Renal cortical epithelial cell (primary cell): ENCODE results near the gene MPV17L2. TPM values are rescaled to one million over a fixed set of nuclear protein-coding genes. Genes with fewer than 3 reads are reported as not detected.

Experiments
- DNase-seq: peaks from one replicate; pipeline ENCODE4 v3.0.0-alpha.2; 2011; ENCODE audit warnings: low read depth
- total RNA-seq: library from RNA; depleted of rRNA; stranded (reverse); fragments of >200 nt; gene quantifications from 2 replicates; pipeline ENCODE4 v1.2.3, GENCODE V29; 2014

Gene MPV17L2
- total RNA-seq, 1 donor from 2014 or later = 12.3 TPM

- no peak for DNase-seq
Measured at GRCh38 chr19:18234194-18234593, 41.2 kb downstream of the MPV17L2 start.

GRCh38 chr19:18239303-18239702 is 46.3 kb downstream of the MPV17L2 start:
- no peak for DNase-seq

GRCh38 chr19:18245297-18245696 is 52.3 kb downstream of the MPV17L2 start:
- no peak for DNase-seq

Other genes starting within 250 kb of the MPV17L2 start
- gene KCNN1, start 226.1 kb upstream of the MPV17L2 start, total RNA-seq = 0.30 TPM in 1 of 2 replicates, not detected in the other
- 14.9 and 18.6 TPM in 2 replicates for gene ARRDC2, start 185.0 kb upstream of the MPV17L2 start, total RNA-seq
- gene IL12RB1, start 106.3 kb upstream of the MPV17L2 start, total RNA-seq = not detected in 2 replicates
- gene MAST3, start 95.4 kb upstream of the MPV17L2 start, total RNA-seq = 0.35 and 5.7 TPM in 2 replicates
- 15.8 and 56.9 TPM in 2 replicates for gene PIK3R2, start 40.1 kb upstream of the MPV17L2 start, total RNA-seq
- 20.8 and 25.1 TPM in 2 replicates for gene IFI30, start 19.4 kb upstream of the MPV17L2 start, total RNA-seq
- gene RAB3A, start 10.8 kb downstream of the MPV17L2 start, total RNA-seq = 0.35 and 0.80 TPM in 2 replicates
- gene PDE4C, start 33.2 kb downstream of the MPV17L2 start, total RNA-seq = under 0.01 and 0.20 TPM in 2 replicates
- 0.50 TPM in 1 of 2 replicates, not detected in the other for gene IQCN, start 81.2 kb downstream of the MPV17L2 start, total RNA-seq
- gene JUND, start 88.4 kb downstream of the MPV17L2 start, total RNA-seq = 140 and 234 TPM in 2 replicates
- 115 and 223 TPM in 2 replicates for gene LSM4, start 129.9 kb downstream of the MPV17L2 start, total RNA-seq
- 24.0 and 33.2 TPM in 2 replicates for gene PGPEP1, start 147.4 kb downstream of the MPV17L2 start, total RNA-seq
- 108 and 190 TPM in 2 replicates for gene GDF15, start 192.9 kb downstream of the MPV17L2 start, total RNA-seq
- gene LRRC25, start 204.4 kb downstream of the MPV17L2 start, total RNA-seq = not detected in 2 replicates
- gene SSBP4, start 226.2 kb downstream of the MPV17L2 start, total RNA-seq = 40.5 and 49.3 TPM in 2 replicates
- gene ISYNA1, start 244.9 kb downstream of the MPV17L2 start, total RNA-seq = 37.5 and 69.9 TPM in 2 replicates